Loucy (cell line): Measurements from ENCODE around the gene AKAP1.

Experiments
- EZH2phosphoT487 ChIP-seq: fragments of 200-600 bp; IDR thresholded peaks from 2 replicates; pipeline ENCODE4 v1.6.1; 2018; ENCODE audit warnings: antibody characterized with exemption, mild to moderate bottlenecking, moderate library complexity, borderline replicate concordance
- TF ChIP-seq, protein P1 (sequence below): fragments of 200-600 bp; sonication (generic); conservative IDR thresholded peaks from 2 replicates; pipeline ENCODE4 v1.5.1; 2014; ENCODE audit warnings: mild to moderate bottlenecking, antibody characterized with exemption, low read length

DNA sequence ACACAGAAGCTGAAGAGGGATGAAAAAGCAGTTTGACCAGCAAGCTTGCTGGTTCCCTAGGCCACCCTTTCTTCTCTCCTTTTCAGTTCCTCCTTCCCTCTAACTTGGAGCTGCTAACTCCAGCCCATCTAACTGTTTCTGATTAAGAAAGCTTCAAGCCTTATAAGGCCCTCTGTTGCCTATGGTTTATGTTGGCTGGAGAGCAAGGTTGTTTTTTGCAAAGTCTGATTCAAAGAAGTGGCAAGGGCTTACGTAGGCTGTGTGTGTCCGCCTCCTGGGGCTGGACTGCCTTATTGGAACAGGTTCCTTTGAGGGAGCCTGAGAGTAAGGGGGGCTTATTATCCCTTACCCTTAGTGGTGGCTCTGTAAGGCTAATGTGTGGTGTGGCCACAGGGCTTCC lies 7.1 kb downstream of the AKAP1 start:
- TF ChIP-seq, protein P1, sequence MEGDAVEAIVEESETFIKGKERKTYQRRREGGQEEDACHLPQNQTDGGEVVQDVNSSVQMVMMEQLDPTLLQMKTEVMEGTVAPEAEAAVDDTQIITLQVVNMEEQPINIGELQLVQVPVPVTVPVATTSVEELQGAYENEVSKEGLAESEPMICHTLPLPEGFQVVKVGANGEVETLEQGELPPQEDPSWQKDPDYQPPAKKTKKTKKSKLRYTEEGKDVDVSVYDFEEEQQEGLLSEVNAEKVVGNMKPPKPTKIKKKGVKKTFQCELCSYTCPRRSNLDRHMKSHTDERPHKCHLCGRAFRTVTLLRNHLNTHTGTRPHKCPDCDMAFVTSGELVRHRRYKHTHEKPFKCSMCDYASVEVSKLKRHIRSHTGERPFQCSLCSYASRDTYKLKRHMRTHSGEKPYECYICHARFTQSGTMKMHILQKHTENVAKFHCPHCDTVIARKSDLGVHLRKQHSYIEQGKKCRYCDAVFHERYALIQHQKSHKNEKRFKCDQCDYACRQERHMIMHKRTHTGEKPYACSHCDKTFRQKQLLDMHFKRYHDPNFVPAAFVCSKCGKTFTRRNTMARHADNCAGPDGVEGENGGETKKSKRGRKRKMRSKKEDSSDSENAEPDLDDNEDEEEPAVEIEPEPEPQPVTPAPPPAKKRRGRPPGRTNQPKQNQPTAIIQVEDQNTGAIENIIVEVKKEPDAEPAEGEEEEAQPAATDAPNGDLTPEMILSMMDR = no peak
- TF ChIP-seq EZH2phosphoT487 = no peak
